ENCODE results near the gene DNAJC16.

- TF ChIP-seq CTCF (IDR thresholded peaks at IDR 0.05 in 4 of 5, conservative IDR thresholded peaks at IDR 0.05 in 1 of 5) (no peak), POLR2A (IDR thresholded peaks at IDR 0.05) (no peak)
Observed at GRCh38 chr1:15618077-15618654, 91.5 kb downstream of the DNAJC16 start.

Data from gastrocnemius medialis (tissue), 4 donors.